Eye (tissue), 1 donor: ENCODE results near the gene ZNF382.
"Not testable (repeated sequence)": the region's sequence is repeated elsewhere in the genome, so short reads cannot be mapped to it uniquely, and the experiment has no call there.

Experiments used
- DNase-seq: peaks from one replicate; pipeline ENCODE4 v3.0.0-alpha.2; 2015

Gene ZNF382

GRCh38 chr19:36605101-36605876, at the start of gene ZNF382:
Gene ZNF382, plus strand, starts transcription at chr19:36605313. Its CDS starts 4,602 bp downstream, at chr19:36609915.
- DNase-seq: peak; percentile 95

DNA sequence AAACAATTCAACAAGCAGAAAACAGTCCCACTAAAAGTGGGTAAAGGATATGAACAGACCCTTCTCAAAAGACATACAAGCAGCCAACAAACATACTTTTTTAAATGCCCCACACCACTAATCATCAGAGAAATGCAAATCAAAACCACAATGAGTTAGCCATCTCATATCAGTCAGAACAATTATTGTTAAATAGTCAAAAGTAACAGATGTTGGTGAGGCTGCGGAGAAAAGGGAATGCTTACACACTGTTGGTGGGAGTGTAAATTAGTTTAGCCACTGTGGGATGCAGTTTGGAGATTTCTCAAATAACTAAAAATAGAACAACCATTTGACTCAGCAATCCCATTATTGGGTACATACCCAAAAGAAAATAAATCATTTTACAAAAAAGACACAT, 40.7 kb upstream of the ZNF382 start:
- no peak for DNase-seq

DNA sequence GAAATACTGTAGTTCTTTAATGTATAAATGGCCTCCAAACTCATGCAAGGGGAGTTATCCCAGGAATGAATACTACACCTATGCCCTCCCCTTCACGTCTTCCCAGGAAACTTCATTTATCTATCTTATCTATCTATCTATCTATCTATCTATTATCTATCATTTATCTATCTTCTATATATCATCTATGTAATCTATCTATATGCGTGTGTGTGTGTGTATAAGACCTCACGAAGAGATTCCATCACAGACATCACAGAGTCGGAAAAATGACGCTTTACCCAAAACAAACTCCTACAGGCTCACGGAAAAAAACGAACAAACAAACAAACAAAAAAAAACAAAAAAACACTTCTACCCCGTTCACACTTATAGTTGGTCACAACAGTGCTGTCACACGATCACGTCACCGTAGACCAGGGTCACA, 32.5 kb upstream of the ZNF382 start:
- no peak for DNase-seq

GRCh38 chr19:36573020-36573894, 31.9 kb upstream of the ZNF382 start, which contains the start of gene ZNF529:
Gene ZNF529, minus strand, starts transcription at chr19:36573292. Its CDS starts 946 bp downstream, at chr19:36572346.
- DNase-seq: peak; percentile 98

GRCh38 chr19:36573895-36574720, 31.0 kb upstream of the ZNF382 start:
- no peak for DNase-seq

GRCh38 chr19:36574741-36575140, 30.4 kb upstream of the ZNF382 start:
- no peak for DNase-seq

- DNase-seq: no peak
These were observed 27.7 kb upstream of the ZNF382 start for GRCh38 chr19:36577271-36577996.

DNA sequence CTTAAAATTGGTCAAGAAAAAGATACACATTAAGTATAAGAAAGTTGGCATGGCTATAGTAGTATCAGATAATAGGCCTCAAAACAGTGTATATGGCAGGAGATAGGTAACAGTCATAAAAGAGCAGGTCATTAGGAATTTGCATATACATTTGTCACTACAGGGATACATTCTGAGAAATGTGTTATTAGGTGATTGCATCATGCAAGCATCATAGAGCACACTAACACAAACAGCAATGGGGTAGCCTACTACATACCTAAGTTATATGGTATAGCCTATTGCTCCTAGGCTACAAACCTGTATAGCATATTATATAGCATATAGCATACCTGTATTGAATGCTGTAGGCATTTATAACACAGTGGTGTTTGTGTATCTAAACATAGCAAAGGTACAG, 25.9 kb upstream of the ZNF382 start:
- DNase-seq: no peak

DNA sequence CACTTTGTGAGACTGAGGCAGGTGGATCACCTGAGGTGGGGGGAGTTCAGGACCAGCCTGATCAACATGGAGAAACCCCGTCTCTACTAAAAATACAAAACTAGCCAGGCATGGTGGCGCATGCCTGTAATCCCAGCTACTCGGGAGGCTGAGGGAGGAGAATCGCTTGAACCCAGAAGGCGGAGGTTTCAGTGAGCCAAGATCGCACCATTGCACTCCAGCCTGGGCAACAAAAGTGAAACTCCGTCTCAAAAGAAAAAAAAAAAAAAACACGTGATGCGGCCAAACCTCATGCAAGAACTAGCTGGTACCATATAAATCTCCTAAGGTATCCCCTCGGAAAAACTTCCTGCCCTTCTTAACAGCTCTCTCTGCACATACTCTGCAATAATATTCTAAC, 2.4 kb upstream of the ZNF382 start:
- DNase-seq: not testable (repeated sequence)

DNA sequence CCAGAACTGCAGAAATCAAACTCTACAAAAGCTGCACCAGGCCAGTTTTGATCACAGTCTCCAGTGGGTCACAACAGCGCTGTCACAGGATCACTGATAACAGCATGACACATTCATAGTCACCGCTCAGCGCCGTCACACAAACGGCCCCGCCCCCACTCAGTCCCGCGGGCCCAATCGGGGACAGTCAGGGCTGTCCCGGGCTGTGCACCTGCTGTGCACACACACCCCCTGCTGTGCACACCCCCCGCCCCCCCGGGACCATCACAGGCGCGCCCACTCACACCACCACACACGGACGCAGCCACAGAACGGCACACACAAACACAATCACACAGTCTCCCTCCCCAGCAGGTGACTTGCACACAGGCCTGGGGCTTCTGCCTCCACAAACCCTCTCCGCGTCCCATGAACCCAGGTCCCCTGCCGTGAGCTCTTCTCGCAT, 435 bp upstream of the ZNF382 start:
- DNase-seq: peak; percentile 79

GRCh38 chr19:36605877-36606478, 865 bp downstream of the ZNF382 start:
- no peak for DNase-seq

- no peak for DNase-seq
These were observed 21.9 kb downstream of the ZNF382 start for GRCh38 chr19:36627057-36627456.

- no peak for DNase-seq
These were observed 30.2 kb downstream of the ZNF382 start for GRCh38 chr19:36635342-36635741.

DNA sequence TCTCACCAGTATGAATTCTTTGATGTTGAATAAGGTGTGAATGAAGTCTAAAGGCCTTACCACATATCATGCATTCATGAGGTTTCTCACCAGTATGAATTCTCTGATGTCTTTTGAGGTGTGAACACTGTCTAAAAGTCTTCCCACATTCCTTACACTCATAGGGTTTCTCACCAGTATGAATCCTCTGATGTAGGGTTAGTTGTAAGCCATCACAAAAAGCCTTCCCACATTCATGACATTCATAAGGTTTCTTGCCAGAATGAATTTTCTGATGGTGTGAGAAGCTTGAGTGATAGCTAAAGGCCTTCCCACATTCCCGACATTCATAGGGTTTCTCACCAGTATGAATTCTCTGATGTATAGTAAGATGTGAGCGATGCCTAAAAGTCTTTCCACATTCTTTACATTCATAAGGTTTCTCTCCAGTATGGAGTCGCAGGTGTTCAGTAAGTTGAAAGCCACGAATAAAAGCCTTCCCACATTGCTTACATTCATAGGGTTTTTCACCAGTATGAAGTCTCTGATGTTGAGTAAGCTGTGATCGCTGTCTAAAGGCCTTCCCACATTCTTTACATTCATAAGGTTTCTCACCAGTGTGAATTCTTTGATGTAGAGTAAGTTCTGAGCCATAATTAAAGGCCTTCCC, 33.9 kb downstream of the ZNF382 start:
- no peak for DNase-seq

DNA sequence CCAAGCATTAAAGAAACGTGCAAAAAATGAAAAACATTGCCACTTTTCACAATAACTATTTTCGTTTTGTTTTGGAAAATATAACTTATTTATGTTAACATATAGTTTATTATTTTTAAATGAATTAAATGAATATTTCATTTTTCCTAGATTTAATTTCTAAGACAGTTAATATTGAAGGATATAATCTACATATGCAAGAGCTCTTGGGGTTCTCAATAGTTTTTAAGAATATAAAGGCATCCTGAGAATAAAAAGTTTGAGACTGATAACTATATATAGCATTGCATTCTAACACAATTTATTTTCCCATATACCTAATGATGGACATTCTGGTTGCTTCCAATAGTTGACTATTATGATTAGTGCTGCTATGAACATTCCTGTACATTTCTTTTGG, 41.6 kb downstream of the ZNF382 start:
- no peak for DNase-seq

DNA sequence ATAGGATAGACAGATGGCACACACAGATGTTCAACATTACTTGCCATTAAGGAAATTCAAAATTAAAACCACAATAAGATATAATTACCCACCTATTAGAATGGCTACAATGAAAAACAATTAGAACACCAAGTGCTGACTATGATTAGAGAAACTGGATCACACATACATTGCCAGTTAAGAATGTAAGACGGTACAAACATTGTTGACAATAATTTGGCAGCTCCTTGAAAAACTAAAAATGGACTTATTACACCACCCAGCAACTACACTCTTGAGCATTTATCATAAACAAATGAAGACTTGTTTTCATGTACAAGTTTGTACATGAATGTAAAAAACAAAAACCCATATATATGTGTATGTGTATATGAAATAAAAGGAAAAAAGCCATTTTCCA, 47.8 kb downstream of the ZNF382 start:
- DNase-seq: no peak

DNA sequence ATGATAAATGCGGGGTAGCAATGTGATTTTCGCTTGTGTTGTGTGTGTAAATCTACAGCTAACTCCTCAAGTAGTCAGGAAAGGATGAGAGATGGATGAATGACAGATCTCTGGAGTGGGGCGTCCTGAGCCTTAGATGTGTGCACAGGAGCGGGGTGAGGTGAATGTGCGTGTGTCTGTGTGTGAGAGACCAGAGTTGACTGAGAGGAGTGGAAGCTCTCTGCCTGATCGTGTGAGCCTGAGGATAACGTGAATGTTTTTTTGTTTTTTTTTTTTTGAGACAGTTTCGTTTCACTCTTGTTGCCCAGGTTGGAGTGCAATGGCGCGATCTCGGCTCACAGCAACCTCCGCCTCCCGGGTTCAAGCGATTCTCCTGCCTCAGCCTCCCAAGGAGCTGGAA, 60.7 kb downstream of the ZNF382 start:
- no peak for DNase-seq

DNA sequence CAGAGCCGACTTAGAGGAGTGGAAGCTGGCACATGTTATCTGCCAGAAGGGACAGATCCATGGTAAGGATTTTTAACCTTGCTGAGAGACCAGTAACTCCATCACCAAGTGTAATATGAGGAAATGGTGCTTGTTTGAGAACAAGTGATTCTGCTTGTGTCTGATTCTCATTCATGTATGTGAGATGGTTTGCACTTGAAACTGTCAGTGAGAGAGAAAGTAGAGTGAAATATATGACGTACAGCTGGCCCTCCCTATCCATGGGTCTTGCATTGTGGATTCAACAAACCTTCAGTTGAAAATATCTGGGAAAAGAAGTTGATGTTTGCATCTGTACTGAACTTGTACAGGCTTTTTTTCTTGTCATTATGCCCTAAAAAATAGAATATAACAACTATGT, 63.5 kb downstream of the ZNF382 start:
- no peak for DNase-seq

GRCh38 chr19:36672368-36672767, 67.3 kb downstream of the ZNF382 start:
- DNase-seq: no peak

GRCh38 chr19:36674201-36674600, 69.1 kb downstream of the ZNF382 start:
- DNase-seq: no peak

DNA sequence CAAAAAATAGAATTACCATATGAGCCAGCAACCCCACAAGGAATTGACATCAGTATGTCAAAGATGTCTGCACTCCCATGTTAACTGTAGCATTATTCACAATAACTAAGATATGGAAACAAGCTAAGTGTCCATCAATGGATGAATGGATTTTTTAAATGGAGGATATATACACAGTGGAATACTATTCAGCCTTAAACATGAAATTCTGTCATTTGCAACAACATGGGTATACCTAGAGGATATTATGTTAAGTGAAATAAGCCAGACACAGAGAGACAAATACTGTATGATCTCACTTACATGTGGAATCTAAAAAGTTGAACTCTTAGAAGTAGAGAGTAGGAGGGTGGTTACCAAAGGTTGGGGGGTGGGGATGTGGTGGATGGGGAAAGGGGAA, 74.3 kb downstream of the ZNF382 start:
- DNase-seq: no peak
